ENCODE data around the gene BSG. TPM values are rescaled to one million over a fixed set of nuclear protein-coding genes. Genes with fewer than 3 reads are reported as not detected.

The BSG gene
- total RNA-seq, 1 donor from 2014 or later = 330 TPM

GRCh38 chr19:531753-532560, 40.4 kb upstream of the BSG start, which contains the start of gene CDC34:
CDC34 (plus strand) TSS chr19:531760; CDS start chr19:531932, 172 bp downstream.
- peaks cover 13% of the 10 kb centered on the region for H3K4me1 ChIP-seq
- peak within 1 kb of the TSS; percentile 99 for H3K4me3 ChIP-seq
- H2AFZ ChIP-seq (replicated peaks) = peak within 1 kb of the TSS; percentile 99
- DNase-seq (ENCODE audit: low spot score) = peak; percentile 49
- TF ChIP-seq CTCF (IDR thresholded peaks at IDR 0.05) = no peak
- no peak for TF ChIP-seq EZH2 (IDR thresholded peaks at IDR 0.05)
- H3K9me3 Mint-ChIP-seq = peaks cover 3% of the 10 kb centered on the region
- peaks cover 45% of the 10 kb centered on the region for H4K20me1 ChIP-seq (ENCODE audit: low read depth)
- H3K79me2 ChIP-seq (ENCODE audit: low read depth) = peaks cover 35% of the 10 kb centered on the region
- H3K4me2 ChIP-seq = peak within 1 kb of the TSS; percentile 93
- peaks cover 4% of the 10 kb centered on the region for H3K27me3 Mint-ChIP-seq (ENCODE audit: insufficient read depth, low read depth)
- H3K27ac Mint-ChIP-seq = no peak within 1 kb of the TSS
- no peaks in the 10 kb centered on the region for H3K27me3 ChIP-seq
- H3K9ac ChIP-seq = peak within 1 kb of the TSS; percentile 93
- H3F3A ChIP-seq (ENCODE audit: low read depth) = peaks cover 28% of the 10 kb centered on the region
- peak within 1 kb of the TSS; percentile 93 for H3K4me3 Mint-ChIP-seq
- H3K36me3 ChIP-seq = no peaks in the 10 kb centered on the region
- H3K36me3 Mint-ChIP-seq = peaks cover 3% of the 10 kb centered on the region
- no peaks in the 10 kb centered on the region for H3K9me3 ChIP-seq (ENCODE audit: low read depth)
- peaks cover 26% of the 10 kb centered on the region for H3K4me1 Mint-ChIP-seq
- H3K27ac ChIP-seq = peak within 1 kb of the TSS; percentile 88

GRCh38 chr19:532561-533363, 39.6 kb upstream of the BSG start:
- H3K4me3 Mint-ChIP-seq = peak overlapping the region; percentile 93
- H3K27ac Mint-ChIP-seq = peak overlapping the region; percentile 93
- no peak for TF ChIP-seq EZH2phosphoT487 (IDR thresholded peaks at IDR 0.05)
- TF ChIP-seq CTCF (IDR thresholded peaks at IDR 0.05) = peak; percentile 71
- H3K4me3 ChIP-seq = peak overlapping the region; percentile 97
- DNase-seq (ENCODE audit: low spot score) = peak; percentile 86
- peaks cover 3% of the 10 kb centered on the region for H3K36me3 Mint-ChIP-seq
- H3K9me3 Mint-ChIP-seq = peaks cover 3% of the 10 kb centered on the region
- H3K27ac ChIP-seq = peak overlapping the region; percentile 18
- peaks cover 26% of the 10 kb centered on the region for H3K4me1 Mint-ChIP-seq
- H4K20me1 ChIP-seq (ENCODE audit: low read depth) = peaks cover 50% of the 10 kb centered on the region
- no peak overlapping the region for H2AFZ ChIP-seq (replicated peaks)
- peak overlapping the region; percentile 93 for H3K9ac ChIP-seq
- peaks cover 3% of the 10 kb centered on the region for H3K27me3 Mint-ChIP-seq (ENCODE audit: insufficient read depth, low read depth)
- peaks cover 35% of the 10 kb centered on the region for H3K79me2 ChIP-seq (ENCODE audit: low read depth)
- no peaks in the 10 kb centered on the region for H3K36me3 ChIP-seq
- peaks cover 13% of the 10 kb centered on the region for H3K4me1 ChIP-seq
- peaks cover 28% of the 10 kb centered on the region for H3F3A ChIP-seq (ENCODE audit: low read depth)
- H3K9me3 ChIP-seq (ENCODE audit: low read depth) = no peaks in the 10 kb centered on the region
- peak overlapping the region; percentile 93 for H3K4me2 ChIP-seq
- no peaks in the 10 kb centered on the region for H3K27me3 ChIP-seq

GRCh38 chr19:533364-534058, 38.9 kb upstream of the BSG start:
- H3K9ac ChIP-seq = peak overlapping the region; percentile 93
- Mint-ChIP-seq H3K27me3 (ENCODE audit: insufficient read depth, low read depth) (no peaks in the 10 kb centered on the region), H3K36me3 (peaks cover 8% of the 10 kb centered on the region), H3K4me1 (peaks cover 20% of the 10 kb centered on the region), H3K9me3 (peaks cover under 1% of the 10 kb centered on the region), H3K4me3 (peak overlapping the region; percentile 93), H3K27ac (no peak overlapping the region)
- no peak overlapping the region for H2AFZ ChIP-seq (replicated peaks)
- H3K4me3 ChIP-seq = peak overlapping the region; percentile 97
- peaks cover 53% of the 10 kb centered on the region for H4K20me1 ChIP-seq (ENCODE audit: low read depth)
- no peaks in the 10 kb centered on the region for H3K36me3 ChIP-seq
- H3F3A ChIP-seq (ENCODE audit: low read depth) = peaks cover 21% of the 10 kb centered on the region
- H3K27ac ChIP-seq = no peak overlapping the region
- H3K79me2 ChIP-seq (ENCODE audit: low read depth) = peaks cover 35% of the 10 kb centered on the region
- TF ChIP-seq EZH2phosphoT487 (IDR thresholded peaks at IDR 0.05) (no peak), EZH2 (IDR thresholded peaks at IDR 0.05) (no peak), CTCF (IDR thresholded peaks at IDR 0.05) (no peak)
- H3K9me3 ChIP-seq (ENCODE audit: low read depth) = no peaks in the 10 kb centered on the region
- H3K4me2 ChIP-seq = peak overlapping the region; percentile 93
- H3K4me1 ChIP-seq = peaks cover 11% of the 10 kb centered on the region
- H3K27me3 ChIP-seq = no peaks in the 10 kb centered on the region
- no peak for DNase-seq (ENCODE audit: low spot score)
